K562 (cell line): ENCODE data around the gene ZG16B. TPM values are rescaled to one million over a fixed set of nuclear protein-coding genes. Genes with fewer than 3 reads are reported as not detected.

Source experiments
- ARID4B ChIP-seq: sonication (generic); formaldehyde crosslinking; IDR thresholded peaks from 2 replicates; pipeline ENCODE4 v1.8.0; 2022; ENCODE audit warnings: mild to moderate bottlenecking, missing genetic modification reagents
- EHMT2 ChIP-seq: fragments of 450-650 bp; IDR thresholded peaks from 2 replicates; pipeline ENCODE4 v1.6.1; 2018; ENCODE audit warnings: antibody characterized with exemption
- HNRNPL ChIP-seq: fragments of 200-400 bp; formaldehyde crosslinking; IDR thresholded peaks from 2 replicates; pipeline ENCODE4 v1.6.1; 2017; ENCODE audit warnings: low read depth, mild to moderate bottlenecking, low read length
- HSF4 ChIP-seq: fragments of 250-450 bp; sonication (Bioruptor Pico); IDR thresholded peaks from 2 replicates; pipeline ENCODE4 v2.1.2; 2022; ENCODE audit warnings: mild to moderate bottlenecking, moderate library complexity, borderline replicate concordance
- MTF1 ChIP-seq: fragments of 250-450 bp; sonication (Bioruptor Pico); IDR thresholded peaks from 2 replicates; pipeline ENCODE4 v1.9.0; 2021; ENCODE audit warnings: moderate library complexity, mild to moderate bottlenecking, inconsistent platforms, borderline replicate concordance
- NFE2 ChIP-seq: IDR thresholded peaks from 2 replicates; pipeline ENCODE4 v1.6.1; 2014; ENCODE audit warnings: antibody characterized with exemption, low read depth
- PHF21A ChIP-seq: fragments of 450-650 bp; IDR thresholded peaks from 2 replicates; pipeline ENCODE4 v1.6.1; 2017; ENCODE audit warnings: low read depth, borderline replicate concordance
- PTBP1 ChIP-seq: fragments of 200-400 bp; formaldehyde crosslinking; IDR thresholded peaks from 2 replicates; pipeline ENCODE4 v1.6.1; 2017; ENCODE audit warnings: low read depth, low read length
- RAD21 ChIP-seq, 2 experiments: fragments of 250-450 bp in 1 of 2; fragments of 450-650 bp in 1 of 2; sonication (Bioruptor Pico) in 1 of 2; formaldehyde crosslinking in 1 of 2; IDR thresholded peaks in 1 of 2; conservative IDR thresholded peaks in 1 of 2; 2 replicates each; pipeline versions ENCODE4 v1.4.0 to v1.8.0; 2020 to 2022; ENCODE audit warnings: mild to moderate bottlenecking in 2 of 2, moderate library complexity in 1 of 2
- TBL1XR1 ChIP-seq, 2 experiments: IDR thresholded peaks; 2 replicates each; pipeline ENCODE4 v1.6.1; 2012; ENCODE audit warnings: improper control_type of control experiment in 2 of 2, low read length in 2 of 2, mild to moderate bottlenecking in 1 of 2
- ZBTB7A ChIP-seq: IDR thresholded peaks from 2 replicates; pipeline ENCODE4 v1.6.1; 2011; ENCODE audit warnings: low read depth, mild to moderate bottlenecking, low read length, moderate library complexity, borderline replicate concordance; ENCODE audit not compliant: control insufficient read depth
- ZNF274 ChIP-seq: IDR thresholded peaks from 2 replicates; pipeline ENCODE4 v1.6.1; 2011; ENCODE audit warnings: low read depth, mild to moderate bottlenecking, low read length, moderate library complexity, borderline replicate concordance
- ZNF764 ChIP-seq: fragments of 250-450 bp; sonication (Bioruptor Pico); IDR thresholded peaks from 2 replicates; pipeline ENCODE4 v1.4.0; 2020; ENCODE audit warnings: low read depth, mild to moderate bottlenecking, moderate library complexity
- ZNF766 ChIP-seq: fragments of 200-800 bp; sonication (Bioruptor generic); conservative IDR thresholded peaks from 2 replicates; pipeline ENCODE4 v1.6.1; 2016; ENCODE audit warnings: missing genetic modification characterization, missing compliant biosample characterization
- polyA plus RNA-seq, 8 experiments: library from polyadenylated mRNA; depleted of rRNA in 4 of 8; stranded (reverse) in 5 of 8; unstranded in 3 of 8; fragments of >200 nt; fragmentation: Nextera tagmentation in 2 of 8; fragmentation: Illumina TruSeq in 1 of 8; extraction: Ambion mirVana in 2 of 8; extraction: Trizol in 1 of 8; gene quantifications; 2 replicates each; pipeline versions ENCODE4 v1.2.1 to v1.2.3, GENCODE V29; 2011 to 2014; ENCODE audit warnings: inconsistent platforms in 1 of 8, missing spikeins in 1 of 8
- total RNA-seq, 7 experiments: library from RNA; depleted of rRNA in 6 of 7; stranded (reverse); fragments of >200 nt in 6 of 7; fragmentation: Illumina TruSeq in 2 of 7; extraction: Trizol in 2 of 7; gene quantifications; 2 replicates each; pipeline versions ENCODE4 v1.2.1 to v1.2.3, GENCODE V29; 2011 to 2021; ENCODE audit warnings: low replicate concordance in 1 of 7
- TF ChIP-seq, protein P1 (sequence below), 2 experiments: IDR thresholded peaks; 2 replicates each; pipeline ENCODE4 v1.6.1; 2011; ENCODE audit warnings: borderline replicate concordance in 1 of 2, control low read depth in 1 of 2, low read depth in 1 of 2, low read length in 1 of 2, mild to moderate bottlenecking in 1 of 2, mixed read lengths in 1 of 2, moderate library complexity in 1 of 2; ENCODE audit not compliant: insufficient read depth in 1 of 2, insufficient read length in 1 of 2, poor library complexity in 1 of 2, severe bottlenecking in 1 of 2; ENCODE audit errors: extremely low read depth in 1 of 2

The ZG16B gene
- total and polyA plus RNA-seq, 9 of the 15 experiments (the other 6 are each of a cell fraction or from before 2014, with no cell fraction given) = 0.25 to 0.43 (median 0.34) TPM; not detected in 5

DNA sequence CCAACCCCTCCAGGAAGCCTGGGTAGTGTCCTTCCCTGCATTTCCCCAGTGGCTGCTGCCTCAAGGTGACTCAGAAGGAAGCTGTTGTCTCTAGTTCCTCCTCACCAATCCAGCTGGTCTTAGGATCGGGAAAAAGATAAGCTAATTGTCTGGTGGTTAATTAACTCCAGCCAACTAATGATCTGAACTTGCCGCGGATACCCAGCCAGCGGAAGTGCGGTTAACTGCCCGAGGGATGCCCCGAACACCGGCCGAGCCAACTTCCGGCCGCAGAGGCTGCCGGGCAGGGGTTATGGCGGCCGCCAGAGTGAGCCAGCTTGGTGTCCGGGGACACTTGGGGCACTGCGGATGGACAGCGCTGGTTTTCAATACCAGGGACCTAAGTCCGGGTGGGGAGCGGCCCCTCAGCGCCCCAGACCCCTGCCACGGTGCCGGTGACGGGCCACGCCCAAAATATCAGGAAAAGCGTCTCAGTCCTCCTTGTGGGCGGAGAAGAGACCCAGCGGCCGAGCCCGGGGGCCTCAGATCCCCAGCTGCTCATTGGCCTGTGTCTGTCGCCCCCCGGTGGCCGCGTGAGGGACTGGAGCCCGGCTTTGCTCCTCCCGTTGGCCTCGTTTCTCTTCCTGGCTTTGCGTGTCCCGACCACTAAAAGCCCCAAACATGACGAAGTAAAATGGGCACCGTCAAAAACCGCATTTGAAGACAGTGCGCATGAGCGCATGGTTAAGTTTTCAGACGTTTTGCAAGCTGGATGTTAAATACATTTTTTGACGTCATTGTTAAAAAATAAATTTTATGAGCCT lies 38.1 kb downstream of the ZG16B start (continued):
- no peak for TF ChIP-seq ZNF274
- TF ChIP-seq ARID4B = peak; percentile 86
- TF ChIP-seq ZNF766 (CRISPR knock-in tag) = peak; percentile 84
- peak; percentile 92 for TF ChIP-seq EHMT2
- TF ChIP-seq ZBTB7A = peak; percentile 88
- peak; percentile 87; the same call in 1 of the 2 replicates for TF ChIP-seq HSF4 (CRISPR knock-in tag)
- TF ChIP-seq MTF1 (CRISPR knock-in tag) = no peak; the same call in 1 of the 2 replicates
- TF ChIP-seq PHF21A = peak; percentile 81; the same call in 1 of the 2 replicates
- TF ChIP-seq, protein P1, sequence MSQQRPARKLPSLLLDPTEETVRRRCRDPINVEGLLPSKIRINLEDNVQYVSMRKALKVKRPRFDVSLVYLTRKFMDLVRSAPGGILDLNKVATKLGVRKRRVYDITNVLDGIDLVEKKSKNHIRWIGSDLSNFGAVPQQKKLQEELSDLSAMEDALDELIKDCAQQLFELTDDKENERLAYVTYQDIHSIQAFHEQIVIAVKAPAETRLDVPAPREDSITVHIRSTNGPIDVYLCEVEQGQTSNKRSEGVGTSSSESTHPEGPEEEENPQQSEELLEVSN (IDR thresholded peaks at IDR 0.05; ENCODE audit: borderline replicate concordance in 1 of 2, extremely low read depth in 1 of 2, insufficient read depth in 1 of 2, insufficient read length in 1 of 2, low read depth in 1 of 2, low read length in 1 of 2, poor library complexity in 1 of 2, severe bottlenecking in 1 of 2) = peak; percentile 5 to 47
- 0 out of 2 replicates have a peak, but pooled peaks have one; percentile 24 for TF ChIP-seq PTBP1
- TF ChIP-seq NFE2 = peak; percentile 58
- peak in 1 of 2 experiments; percentile 8; a peak in 1 of 4 replicates for TF ChIP-seq TBL1XR1 (IDR thresholded peaks at IDR 0.05; ENCODE audit: low read length in 2 of 2)
- TF ChIP-seq HNRNPL = no peak
- TF ChIP-seq RAD21 (CRISPR knock-in tag; conservative IDR thresholded peaks at IDR 0.05 in 1 of 2, IDR thresholded peaks at IDR 0.05 in 1 of 2) = peak; percentile 97 to 98
- TF ChIP-seq ZNF764 (CRISPR knock-in tag) = no peak
